Hypothalamus (tissue), 51 donors: Measurements from ENCODE around the gene BRD9.
A peak's percentile ranks its signal among the peaks of the same experiment; 100 is the strongest.
"Not testable (repeated sequence)": the region's sequence is repeated elsewhere in the genome, so short reads cannot be mapped to it uniquely, and the experiment has no call there.

Source experiments
- DNase-seq, 51 donors: peaks; one replicate each; lab custom pipeline; 2025; lab: John Stamatoyannopoulos, UW

BRD9 gene

GRCh38 chr5:923281-923873, 30.8 kb upstream of the BRD9 start:
- DNase-seq: peak in 42 of 51 donors; percentile 9 to 83 (median 40)

GRCh38 chr5:922436-923280, 30.1 kb upstream of the BRD9 start:
- DNase-seq: no peak

- DNase-seq: no peak
These were observed 29.1 kb upstream of the BRD9 start for GRCh38 chr5:921456-922435.

- DNase-seq: no peak
These were observed 27.7 kb upstream of the BRD9 start for GRCh38 chr5:920321-920720.

GRCh38 chr5:919356-920000, 26.9 kb upstream of the BRD9 start:
- DNase-seq: no peak

GRCh38 chr5:918717-919116, 26.1 kb upstream of the BRD9 start:
- not testable (repeated sequence) for DNase-seq

- DNase-seq: no peak
These were observed 24.1 kb upstream of the BRD9 start for GRCh38 chr5:916441-917293.

- no peak for DNase-seq
These were observed 23.3 kb upstream of the BRD9 start for GRCh38 chr5:915946-916345.

- DNase-seq: not testable (repeated sequence)
These were observed 22.7 kb upstream of the BRD9 start for GRCh38 chr5:915346-915745.

GRCh38 chr5:914612-915011, 22.0 kb upstream of the BRD9 start:
- no peak for DNase-seq

GRCh38 chr5:914174-914573, 21.6 kb upstream of the BRD9 start:
- DNase-seq: no peak

GRCh38 chr5:912280-913091, 19.9 kb upstream of the BRD9 start:
- DNase-seq: peak in 20 of 51 donors; percentile 5 to 83 (median 34)

- DNase-seq: no peak
These were observed 19.0 kb upstream of the BRD9 start for GRCh38 chr5:911601-912000.

GRCh38 chr5:910769-911160, 18.2 kb upstream of the BRD9 start:
- no peak for DNase-seq

GRCh38 chr5:909994-910768, 17.6 kb upstream of the BRD9 start:
- no peak for DNase-seq

- no peak for DNase-seq
These were observed 16.5 kb upstream of the BRD9 start for GRCh38 chr5:909086-909485.

- no peak for DNase-seq
These were observed 15.6 kb upstream of the BRD9 start for GRCh38 chr5:908172-908571.

GRCh38 chr5:907366-907910, 14.8 kb upstream of the BRD9 start:
- no peak for DNase-seq
